ENCODE measurements around the gene AKT3. TPM values are rescaled to one million over a fixed set of nuclear protein-coding genes. Genes with fewer than 3 reads are reported as not detected.
A peak's percentile ranks its signal among the peaks of the same experiment; 100 is the strongest.
"Not testable (repeated sequence)": the region's sequence is repeated elsewhere in the genome, so short reads cannot be mapped to it uniquely, and the experiment has no call there.

AKT3 gene
- total RNA-seq, 2 donors from 2014 or later, result 27.6 to 42.9 TPM

DNA sequence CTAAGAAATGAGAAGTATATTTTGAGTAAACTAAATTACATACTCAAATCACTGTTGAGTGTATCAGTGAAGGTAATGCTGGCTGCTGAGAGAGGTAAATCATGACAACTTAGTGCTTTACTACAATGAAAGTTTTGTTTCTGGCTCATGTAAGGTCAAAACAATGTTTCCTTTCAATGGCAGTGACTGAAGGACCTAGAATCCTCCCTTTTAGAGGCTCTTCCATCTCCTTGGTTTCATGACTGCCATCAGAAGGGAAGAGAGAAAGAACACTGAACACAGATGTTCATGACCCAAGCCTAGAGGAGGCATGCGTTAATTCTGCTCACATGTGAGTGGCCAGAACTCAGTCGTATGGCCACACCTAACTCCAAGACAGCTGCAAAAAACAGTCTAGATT is 130.6 kb downstream of the AKT3 start:
- intact Hi-C loops (cut with DNase I), result no loop called here
- no peak for DNase-seq
- no peak for ATAC-seq

DNA sequence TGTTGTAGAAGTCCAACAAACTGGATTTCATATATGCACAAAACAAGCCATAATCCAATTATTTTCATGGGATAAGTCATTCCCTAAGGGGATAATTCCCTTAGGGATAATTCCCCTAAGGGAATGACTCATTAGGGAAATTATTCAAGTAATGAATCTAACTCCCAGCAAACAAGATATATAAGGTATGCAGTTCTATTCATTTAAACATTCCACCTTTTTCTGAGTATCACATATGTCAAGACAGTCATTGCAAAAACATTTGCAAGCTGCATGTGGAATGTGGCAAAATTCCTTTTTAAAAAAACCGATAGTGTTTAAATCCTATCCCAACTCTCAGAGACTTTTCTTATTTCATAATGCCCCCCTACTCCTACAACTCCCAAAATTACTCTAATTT is 131.2 kb downstream of the AKT3 start:
- no peak for ATAC-seq
- DNase-seq, result no peak
- intact Hi-C loops (cut with DNase I), result no loop called here

DNA sequence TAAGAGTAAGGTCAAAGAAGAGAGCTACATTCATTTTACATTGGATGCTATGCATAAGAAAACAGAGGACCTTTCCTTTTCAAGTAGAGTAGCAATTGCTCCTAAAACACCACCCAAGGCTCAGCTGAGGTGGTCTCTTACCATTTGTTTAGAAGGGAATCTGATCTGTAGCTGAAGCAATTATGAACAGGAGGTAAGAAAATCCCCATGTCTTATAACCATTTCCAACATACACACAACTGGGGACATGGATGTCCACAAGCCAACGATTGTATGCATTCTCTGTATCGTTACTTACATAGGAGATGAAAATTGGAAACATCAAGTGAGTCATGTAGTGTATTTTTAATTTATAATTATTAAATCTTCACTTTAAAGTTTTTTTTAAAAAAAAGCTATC is 132.0 kb downstream of the AKT3 start:
- no peak for ATAC-seq
- intact Hi-C loops (cut with DNase I), result no loop called here
- no peak for DNase-seq

DNA sequence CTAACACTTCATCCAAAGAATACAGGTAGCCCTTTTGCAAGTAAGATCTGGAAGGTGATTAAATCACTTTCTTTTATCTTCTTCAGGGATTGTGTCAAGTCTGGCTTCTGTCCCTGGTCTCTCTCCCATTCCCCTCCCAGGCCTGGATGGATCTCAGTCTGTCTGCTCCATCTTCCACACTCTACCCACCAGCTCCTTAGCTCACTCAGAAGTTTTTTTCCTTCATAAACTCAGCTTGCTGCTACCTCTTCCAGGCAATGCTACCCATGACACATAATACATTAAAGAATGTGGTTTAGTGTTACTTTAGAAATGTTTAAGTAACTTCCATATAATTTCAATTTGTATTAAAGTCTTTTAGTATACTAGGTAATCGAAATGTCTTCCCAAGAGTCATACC is 133.1 kb downstream of the AKT3 start:
- no peak for DNase-seq
- no peak for ATAC-seq
- intact Hi-C loops (cut with DNase I), result no loop called here

GRCh38 chr1:243715285-243715684 is 134.8 kb downstream of the AKT3 start:
- intact Hi-C loops (cut with DNase I), result no loop called here
- no peak for ATAC-seq
- DNase-seq, result no peak

DNA sequence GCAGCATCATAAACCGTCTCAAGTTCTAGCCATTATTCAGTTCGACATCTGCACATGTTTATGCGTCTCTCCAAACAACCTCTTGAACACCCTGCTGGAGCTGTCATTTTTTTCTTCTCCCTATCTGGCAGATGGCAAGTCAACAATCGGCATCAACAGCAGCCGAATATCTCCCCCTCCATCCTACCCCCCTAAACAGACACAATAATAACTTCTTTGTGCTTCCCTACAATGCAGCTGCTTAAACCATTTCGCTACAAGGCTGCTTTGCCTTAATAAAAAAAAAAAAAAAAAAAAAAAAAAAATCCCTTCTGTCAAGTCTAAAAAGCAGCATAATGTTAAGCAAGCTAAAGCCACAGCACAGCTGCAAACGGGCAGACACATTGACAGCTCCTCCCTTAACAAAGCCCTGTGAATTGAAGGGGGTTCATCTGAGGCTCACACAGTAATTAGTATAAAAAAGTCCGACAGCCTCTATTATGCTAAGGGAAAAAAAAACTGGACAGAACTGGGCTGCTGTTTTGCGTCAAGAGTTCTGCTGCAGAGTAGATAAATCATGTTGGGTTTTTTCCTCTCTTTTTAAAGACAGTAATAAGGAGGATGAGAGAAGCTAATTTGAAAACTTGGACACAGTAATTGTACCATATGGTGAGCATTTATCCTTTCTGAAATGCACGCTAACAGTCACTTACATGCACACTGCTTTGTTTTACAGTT is 136.4 kb downstream of the AKT3 start:
- peak; percentile 86 to 87 for ATAC-seq
- DNase-seq, result no peak
- intact Hi-C loops (cut with DNase I), result no loop called here

- DNase-seq, result no peak
- intact Hi-C loops (cut with DNase I), result no loop called here
- ATAC-seq, result no peak
Measured at GRCh38 chr1:243712941-243713340, 137.1 kb downstream of the AKT3 start.

- ATAC-seq, result no peak
- no peak for DNase-seq
- intact Hi-C loops (cut with DNase I), result no loop called here
Measured at GRCh38 chr1:243712242-243712641, 137.8 kb downstream of the AKT3 start.

- intact Hi-C loops (cut with DNase I), result no loop called here
- ATAC-seq, result no peak
- DNase-seq, result no peak
Measured at GRCh38 chr1:243710467-243710866, 139.6 kb downstream of the AKT3 start.

DNA sequence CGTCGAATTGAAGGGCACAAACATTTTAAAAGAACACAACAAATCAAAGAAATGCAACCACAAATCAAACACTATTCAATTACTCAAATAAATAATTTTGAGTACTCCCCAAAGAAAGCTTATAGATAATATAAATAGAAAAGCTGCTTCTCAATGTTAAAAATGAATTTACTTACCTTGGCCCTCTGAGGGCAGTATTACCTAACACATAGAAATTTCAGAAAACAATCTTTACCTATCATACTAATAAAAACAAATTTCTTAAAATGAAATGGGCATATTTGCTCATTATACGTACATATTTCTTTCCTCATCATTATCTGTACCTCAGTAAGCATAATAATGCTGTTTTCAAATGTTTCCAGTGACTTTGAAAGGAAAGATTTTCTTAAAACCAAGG is 141.8 kb downstream of the AKT3 start:
- intact Hi-C loops (cut with DNase I), result loop anchor here in 1 of 2 donors (5.0 kb wide), 1 partner anchor 564 kb away; no protein-coding TSS in a partner anchor
- DNase-seq (no peak), ATAC-seq (no peak)

- intact Hi-C loops (cut with DNase I), result loop anchor here in 1 of 2 donors (5.0 kb wide), 1 partner anchor 566 kb away; no protein-coding TSS in a partner anchor
- DNase-seq (no peak), ATAC-seq (no peak)
Measured at GRCh38 chr1:243706563-243706962, 143.5 kb downstream of the AKT3 start.

- no peak for DNase-seq
- no peak for ATAC-seq
- intact Hi-C loops (cut with DNase I), result loop anchor here in 1 of 2 donors (5.0 kb wide), 1 partner anchor 567 kb away; no protein-coding TSS in a partner anchor
Measured at GRCh38 chr1:243705585-243705984, 144.5 kb downstream of the AKT3 start.

GRCh38 chr1:243701872-243702271 is 148.2 kb downstream of the AKT3 start:
- DNase-seq, result no peak
- intact Hi-C loops (cut with DNase I), result no loop called here
- ATAC-seq, result no peak

DNA sequence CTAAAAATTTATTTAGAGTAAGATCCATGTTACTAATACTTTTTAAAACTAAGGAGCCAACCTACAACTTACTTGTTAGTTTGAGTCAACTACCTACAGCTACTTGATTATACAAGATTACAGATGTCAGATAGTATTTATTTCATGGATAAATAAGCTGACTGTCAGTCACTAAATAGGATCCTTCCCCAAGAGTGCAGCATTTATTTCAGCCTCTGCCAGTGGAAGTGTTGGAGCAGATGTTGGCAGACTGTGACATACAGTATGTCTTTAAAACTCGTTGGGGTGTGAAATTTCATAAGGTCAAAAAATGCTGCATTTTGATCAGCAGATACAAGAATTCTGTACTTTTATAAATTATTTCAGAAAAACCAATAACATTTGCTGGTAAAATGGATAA is 156.2 kb downstream of the AKT3 start:
- ATAC-seq (no peak), DNase-seq (no peak)
- intact Hi-C loops (cut with DNase I), result no loop called here

DNA sequence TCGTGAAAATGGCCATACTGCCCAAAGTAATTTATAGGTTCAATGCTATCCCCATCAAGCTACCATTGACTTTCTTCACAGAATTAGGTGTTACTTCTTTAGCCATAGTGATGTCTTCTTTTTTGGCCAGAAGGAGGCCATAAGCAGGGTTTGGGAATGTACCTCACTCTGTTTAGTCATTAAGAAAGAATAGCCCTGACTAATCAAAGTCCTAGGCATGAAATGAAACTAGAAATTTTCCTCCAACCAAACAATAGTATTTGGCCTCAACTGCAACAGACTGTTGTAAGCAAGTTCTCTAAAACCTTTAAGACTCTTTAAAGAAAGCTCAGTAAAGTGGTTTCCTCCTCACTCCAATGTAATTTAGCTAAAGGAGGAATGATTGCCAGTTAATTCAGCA is 163.9 kb downstream of the AKT3 start:
- ATAC-seq (no peak), DNase-seq (no peak)
- intact Hi-C loops (cut with DNase I), result no loop called here

GRCh38 chr1:243680860-243681259 is 169.2 kb downstream of the AKT3 start:
- ATAC-seq (no peak), DNase-seq (no peak)
- intact Hi-C loops (cut with DNase I), result no loop called here

DNA sequence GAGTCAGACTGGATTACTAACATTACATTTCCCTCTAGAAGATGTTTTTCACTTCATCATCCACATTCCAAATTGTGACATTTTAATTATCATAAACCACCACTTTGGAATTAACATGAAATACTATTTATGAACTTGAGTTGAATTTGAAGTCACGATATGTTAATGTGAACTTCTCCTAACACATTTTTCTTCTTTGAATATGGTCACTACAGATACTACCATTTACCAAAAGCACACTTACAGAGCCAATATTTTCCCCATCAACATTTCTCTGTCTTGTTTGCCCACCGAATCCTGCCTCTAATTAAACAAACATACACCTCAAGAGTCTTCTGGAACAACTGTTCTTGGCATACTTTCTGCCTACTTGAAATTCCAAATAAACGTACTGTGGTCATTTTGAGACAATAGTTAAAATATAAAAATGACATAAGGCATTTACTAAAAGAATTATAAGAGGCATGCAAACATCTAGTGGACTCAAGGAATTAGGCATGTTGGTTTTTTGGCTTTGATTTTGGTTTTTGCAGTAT is 177.4 kb downstream of the AKT3 start:
- intact Hi-C loops (cut with DNase I), result no loop called here

GRCh38 chr1:243667591-243667990 is 182.5 kb downstream of the AKT3 start:
- intact Hi-C loops (cut with DNase I), result no loop called here
- ATAC-seq (no peak), DNase-seq (no peak)

More for the DNA sequence above, 177.4 kb downstream of the AKT3 start:
- DNase-seq (no peak), ATAC-seq (no peak)

DNA sequence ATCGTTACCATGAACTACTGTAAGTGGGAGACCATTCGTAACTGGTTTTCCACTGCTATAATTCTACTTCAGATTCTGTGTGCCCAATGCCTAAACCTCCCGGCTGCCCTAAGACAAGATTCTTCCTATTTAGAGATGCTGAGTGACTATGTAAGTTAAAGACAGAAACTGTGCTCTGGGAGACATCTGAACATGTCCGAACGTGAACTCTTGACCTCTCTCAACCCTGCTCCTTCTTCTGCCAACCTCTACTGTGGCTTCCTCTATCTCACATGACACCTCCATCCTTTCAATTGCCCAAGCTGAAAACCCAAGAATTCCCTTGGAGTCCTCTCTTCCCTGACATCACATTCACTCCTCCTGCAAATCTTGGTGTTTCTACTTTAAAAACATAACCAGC is 182.9 kb downstream of the AKT3 start:
- DNase-seq (no peak), ATAC-seq (no peak)
- intact Hi-C loops (cut with DNase I), result no loop called here

GRCh38 chr1:243663651-243664050 is 186.4 kb downstream of the AKT3 start:
- no peak for ATAC-seq
- DNase-seq, result no peak
- intact Hi-C loops (cut with DNase I), result no loop called here

DNA sequence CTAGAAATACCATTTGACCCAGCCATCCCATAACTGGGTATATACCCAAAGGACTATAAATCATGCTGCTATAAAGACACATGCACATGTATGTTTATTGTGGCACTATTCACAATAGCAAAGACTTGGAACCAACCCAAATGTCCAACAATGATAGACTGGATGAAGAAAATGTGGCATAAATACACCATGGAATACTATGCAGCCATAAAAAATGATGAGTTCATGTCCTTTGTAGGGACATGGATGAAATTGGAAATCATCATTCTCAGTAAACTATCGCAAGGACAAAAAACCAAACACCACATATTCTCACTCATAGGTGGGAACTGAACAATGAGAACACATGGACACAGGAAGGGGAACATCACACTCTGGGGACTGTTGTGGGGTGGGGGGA is 187.9 kb downstream of the AKT3 start:
- intact Hi-C loops (cut with DNase I); DNase-seq; ATAC-seq: not testable (repeated sequence)
